Fibroblast of the conjunctiva (primary cell): Measurements from ENCODE around the gene PDE5A.
"Not testable (repeated sequence)": the region's sequence is repeated elsewhere in the genome, so short reads cannot be mapped to it uniquely, and the experiment has no call there.

Experiments
- DNase-seq: peaks from one replicate; pipeline ENCODE4 v3.0.0-alpha.2; 2010; ENCODE audit warnings: low read depth

The PDE5A gene

DNA sequence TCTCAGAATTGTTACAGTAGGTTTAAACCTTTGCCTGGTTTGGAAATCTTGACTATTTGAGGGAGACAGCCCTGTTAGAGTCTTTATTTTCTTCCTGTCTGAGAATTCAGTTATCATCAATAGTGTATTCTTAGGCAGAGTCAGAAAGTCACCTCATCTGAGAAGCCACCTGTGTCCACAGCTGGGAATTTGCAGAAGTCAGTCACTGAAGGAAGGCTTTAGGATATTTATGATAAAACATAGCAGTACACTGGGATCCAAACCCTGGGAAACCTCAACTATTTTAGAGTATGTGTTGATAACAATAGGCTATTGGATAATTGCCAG, 157.9 kb downstream of the PDE5A start:
- DNase-seq, result not testable (repeated sequence)

DNA sequence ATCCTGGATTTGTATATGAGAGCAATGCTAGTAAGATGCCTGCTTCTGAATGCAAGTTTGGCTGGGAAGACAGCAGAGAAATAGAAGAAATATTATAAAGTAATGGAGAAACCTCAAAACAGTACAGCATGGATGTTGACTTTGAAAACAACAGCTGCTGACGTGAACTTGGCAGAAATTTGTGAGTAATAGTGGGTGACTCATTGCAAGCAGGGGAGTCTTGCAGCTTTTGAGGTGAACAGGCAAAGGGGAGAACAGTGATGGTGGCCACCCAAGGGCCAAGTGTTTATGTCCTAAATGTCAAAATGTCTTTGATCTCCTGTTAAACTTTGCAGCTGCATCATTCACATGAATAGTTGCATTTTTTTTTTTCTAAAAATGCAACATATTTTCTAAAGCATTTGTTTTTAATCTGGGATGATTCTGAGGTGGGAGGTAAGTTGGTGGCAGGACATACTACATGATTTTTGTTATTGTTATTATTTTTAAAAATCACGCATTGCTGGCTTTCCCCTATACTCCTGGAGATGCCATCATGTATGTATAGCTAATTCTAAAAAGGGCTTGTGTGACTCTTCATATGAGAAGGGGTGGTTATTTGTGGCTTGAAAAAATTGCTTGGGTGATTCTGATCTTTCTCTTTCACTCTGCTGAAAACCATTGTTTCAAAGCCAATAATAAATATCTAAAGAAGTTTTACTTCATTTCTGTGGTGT, 158.4 kb downstream of the PDE5A start:
- DNase-seq, result not testable (repeated sequence)

DNA sequence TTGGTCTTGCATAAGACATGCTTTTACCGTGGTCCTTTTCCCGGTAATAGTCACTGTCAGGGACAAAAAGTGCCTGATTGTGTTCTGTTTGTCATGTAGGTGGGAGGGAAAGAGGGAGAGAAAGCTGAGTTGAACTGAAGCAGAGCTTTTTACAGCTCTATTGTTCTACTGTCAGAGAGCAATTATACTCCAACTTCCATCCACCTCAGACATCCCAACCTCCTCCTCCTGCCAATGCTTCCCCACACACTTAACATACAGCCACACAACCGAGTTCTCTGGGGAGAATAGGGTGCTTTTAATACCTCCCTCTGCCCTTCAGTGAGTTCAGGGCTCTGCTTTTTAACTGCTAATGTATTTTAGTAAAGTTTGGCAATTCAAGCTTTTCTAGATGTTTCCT, 159.6 kb downstream of the PDE5A start:
- not testable (repeated sequence) for DNase-seq

DNA sequence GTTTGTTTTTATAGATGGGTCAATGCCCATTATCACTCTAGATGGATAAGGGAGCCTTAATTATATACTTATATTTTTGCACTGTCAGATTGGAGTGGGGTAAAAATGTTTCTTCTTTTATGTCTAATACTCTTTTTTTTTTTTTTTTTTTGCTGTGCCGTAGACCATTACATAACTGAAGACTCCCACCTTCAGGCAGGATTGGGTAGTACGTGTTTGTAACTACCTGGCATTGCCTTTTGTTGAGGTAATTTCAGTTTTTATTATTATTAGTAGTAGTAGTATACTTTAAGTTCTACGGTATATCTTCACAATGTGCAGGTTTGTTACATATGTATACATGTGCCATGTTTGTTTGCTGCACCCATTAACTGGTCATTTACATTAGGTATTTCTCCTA, 165.9 kb downstream of the PDE5A start:
- DNase-seq, result not testable (repeated sequence)

DNA sequence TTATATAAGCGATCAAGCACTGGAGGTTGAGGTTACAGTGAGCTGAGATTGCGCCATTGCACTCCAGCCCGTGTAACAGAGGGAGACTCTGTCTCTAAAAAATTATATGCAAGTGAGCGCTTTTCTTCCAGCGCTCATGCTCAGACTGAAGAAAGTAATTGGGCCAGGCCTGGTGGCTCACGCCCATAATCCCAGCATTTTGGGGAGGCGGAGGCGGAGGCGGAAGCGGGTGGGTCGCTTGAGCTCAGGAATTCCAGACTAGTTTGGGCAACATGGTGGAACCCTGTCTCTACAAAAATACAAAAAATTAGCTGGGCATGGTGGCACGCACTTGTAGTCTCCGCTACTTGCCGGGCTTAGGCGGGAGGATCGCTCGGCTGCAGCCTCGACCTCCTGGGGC, 172.9 kb downstream of the PDE5A start:
- not testable (repeated sequence) for DNase-seq

DNA sequence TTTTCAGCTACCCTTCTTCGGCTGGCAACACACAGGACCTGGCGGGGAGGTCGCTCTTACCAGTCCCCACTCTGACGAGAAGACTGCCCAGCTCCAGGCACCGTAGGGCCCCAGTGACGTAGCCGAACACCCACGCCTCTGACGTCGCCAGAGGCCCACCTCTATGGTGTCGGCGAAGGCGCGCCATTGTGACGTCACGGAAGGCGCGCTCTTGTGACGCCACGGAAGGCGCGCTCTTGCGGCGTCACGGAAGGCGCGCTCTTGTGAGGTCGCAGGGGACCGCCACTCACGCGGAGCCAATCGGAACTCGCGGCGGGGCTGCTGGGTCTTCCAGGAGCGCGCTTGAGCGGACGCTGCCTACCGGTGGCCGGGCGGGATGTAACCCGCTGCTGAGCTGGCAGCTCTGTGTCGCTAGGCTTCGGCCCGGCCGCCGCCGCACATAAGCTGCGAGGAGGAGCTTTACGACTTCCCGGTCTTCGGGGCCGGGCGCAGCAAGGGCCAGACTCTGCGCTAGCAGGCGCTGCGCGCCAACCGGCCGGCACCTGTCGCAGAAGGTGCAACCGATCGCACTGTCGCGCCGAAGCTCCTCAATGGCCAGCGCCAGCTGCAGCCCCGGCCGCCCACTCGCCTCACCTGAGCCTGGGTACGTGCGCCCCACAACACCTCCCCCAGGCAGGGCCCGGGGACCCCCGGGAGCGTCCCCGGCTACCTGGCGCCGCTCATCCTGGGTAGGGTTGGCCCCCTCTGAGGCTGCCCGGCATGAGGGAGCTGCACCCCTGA, 173.9 kb downstream of the PDE5A start:
- DNase-seq, result peak; percentile 97

DNA sequence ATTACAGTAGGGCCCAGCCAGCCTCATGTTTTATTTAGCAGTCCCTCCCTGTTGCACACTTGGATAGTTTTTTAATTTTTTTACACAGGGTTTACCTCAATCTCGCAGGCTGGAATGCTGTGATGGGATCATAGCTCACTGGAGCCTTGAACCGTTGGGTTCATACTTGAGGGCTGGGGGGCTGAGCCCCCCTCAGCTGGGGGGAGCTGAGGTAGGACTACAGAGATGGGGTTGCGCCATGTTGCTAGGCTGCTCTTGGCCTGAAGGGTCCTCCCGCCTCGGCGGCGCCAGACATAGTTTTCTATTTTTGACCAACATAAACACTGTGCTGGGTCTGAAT, 174.5 kb downstream of the PDE5A start:
- not testable (repeated sequence) for DNase-seq

DNA sequence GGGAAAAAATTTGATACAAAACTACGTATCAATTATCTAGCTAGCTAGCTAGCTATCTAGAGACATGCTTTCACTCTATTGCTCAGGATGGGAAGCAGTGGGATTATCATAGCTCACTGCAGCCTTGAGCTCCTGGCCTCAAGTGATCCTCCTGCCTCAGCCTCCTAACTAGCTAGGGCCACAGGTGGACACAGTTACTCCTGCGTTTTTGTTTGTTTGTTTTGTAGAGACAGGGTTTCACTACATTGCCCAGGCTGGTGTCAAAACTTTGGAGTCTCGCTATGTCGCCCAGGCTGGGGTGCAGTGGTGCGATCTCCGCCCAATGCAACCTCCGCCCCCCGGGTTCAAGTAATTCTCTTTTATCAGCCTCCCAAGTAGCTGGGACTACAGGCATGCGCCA, 175.3 kb downstream of the PDE5A start:
- not testable (repeated sequence) for DNase-seq

DNA sequence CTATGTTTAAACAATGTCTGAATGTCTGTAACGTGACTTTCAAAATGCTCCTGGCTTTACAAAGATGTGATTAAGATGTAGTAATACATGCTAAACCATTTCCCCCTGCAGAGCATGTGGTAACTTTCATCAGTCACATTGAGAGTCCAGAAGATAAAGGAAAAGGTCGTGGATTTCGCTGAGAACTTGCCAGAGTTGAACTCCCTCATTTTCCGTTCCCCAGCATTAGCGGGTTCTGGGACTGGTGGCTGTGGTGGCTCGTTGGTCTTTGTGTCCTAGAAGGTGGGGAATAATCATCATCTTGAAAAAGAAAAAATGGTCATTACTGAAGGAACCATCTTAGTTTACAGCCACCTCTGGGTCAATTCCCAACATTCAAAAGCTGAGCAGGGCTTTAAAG, 178.8 kb downstream of the PDE5A start:
- not testable (repeated sequence) for DNase-seq
